ENCODE measurements around the gene PPBP.

- TF ChIP-seq POLR2AphosphoS5 (IDR thresholded peaks at IDR 0.05; ENCODE audit: borderline replicate concordance, low read depth, low read length), result no peak
- no peak for TF ChIP-seq EZH2 (IDR thresholded peaks at IDR 0.05)
- TF ChIP-seq FOXP2 (optimal IDR thresholded peaks at IDR 0.05; ENCODE audit: control extremely low read depth, extremely low read length, insufficient read depth), result no peak
Measured at GRCh38 chr4:73984736-73985527, 3.1 kb downstream of the PPBP start.
